Stimulated activated CD8-positive, alpha-beta memory T cell treated with anti-CD3 and anti-CD28 coated beads, Interleukin-4, amount 100 ng/mL, for 48 hours (primary cell): ENCODE data around the gene TMEM191B.
"Not testable (repeated sequence)": the region's sequence is repeated elsewhere in the genome, so short reads cannot be mapped to it uniquely, and the experiment has no call there.

Experiments used
- DNase-seq: peaks from one replicate; pipeline ENCODE4 v3.0.0-alpha.2; 2020

TMEM191B gene

GRCh38 chr22:18558939-18559338 is 31.3 kb downstream of the TMEM191B start:
- not testable (repeated sequence) for DNase-seq

DNA sequence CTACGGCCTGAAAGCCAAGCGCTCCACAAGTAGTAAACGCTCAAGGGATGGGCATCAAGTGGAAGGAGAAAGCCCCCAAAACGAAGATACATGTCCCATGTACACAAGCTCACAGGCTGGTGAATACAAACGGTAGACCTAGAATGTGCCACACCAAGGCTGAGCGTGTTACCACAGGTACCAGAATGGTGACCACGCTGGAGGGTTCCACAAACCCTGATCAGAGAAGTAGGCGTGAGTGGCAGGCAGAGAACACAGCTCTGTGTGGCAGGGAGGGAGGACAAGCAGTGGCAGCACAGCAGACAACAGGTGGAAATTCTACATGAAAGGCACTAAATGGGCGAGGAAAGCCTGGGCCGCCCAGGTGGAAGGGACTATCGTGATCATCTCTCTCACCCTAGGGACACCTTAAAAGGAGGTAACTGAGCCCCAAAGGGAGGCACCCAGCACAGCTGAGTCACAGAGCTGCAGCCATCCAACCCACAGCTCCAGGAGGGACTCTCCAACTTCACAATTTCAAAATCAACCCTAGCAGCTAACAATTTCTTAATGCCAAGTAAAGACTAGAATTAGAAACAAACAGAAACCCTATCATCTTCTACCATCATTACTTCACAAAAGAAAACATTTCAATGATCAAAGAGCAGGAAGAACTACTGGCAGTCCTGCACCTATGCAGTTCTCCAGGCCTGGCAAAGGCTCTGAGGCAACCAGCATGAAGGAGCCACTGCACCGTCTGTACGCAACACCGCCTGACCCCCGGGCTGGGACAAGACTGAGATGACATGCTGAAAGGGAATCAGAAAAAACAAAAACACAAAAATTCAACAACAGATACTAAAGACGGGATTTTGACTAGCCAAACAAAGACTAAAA is 32.7 kb downstream of the TMEM191B start:
- DNase-seq, result not testable (repeated sequence)

DNA sequence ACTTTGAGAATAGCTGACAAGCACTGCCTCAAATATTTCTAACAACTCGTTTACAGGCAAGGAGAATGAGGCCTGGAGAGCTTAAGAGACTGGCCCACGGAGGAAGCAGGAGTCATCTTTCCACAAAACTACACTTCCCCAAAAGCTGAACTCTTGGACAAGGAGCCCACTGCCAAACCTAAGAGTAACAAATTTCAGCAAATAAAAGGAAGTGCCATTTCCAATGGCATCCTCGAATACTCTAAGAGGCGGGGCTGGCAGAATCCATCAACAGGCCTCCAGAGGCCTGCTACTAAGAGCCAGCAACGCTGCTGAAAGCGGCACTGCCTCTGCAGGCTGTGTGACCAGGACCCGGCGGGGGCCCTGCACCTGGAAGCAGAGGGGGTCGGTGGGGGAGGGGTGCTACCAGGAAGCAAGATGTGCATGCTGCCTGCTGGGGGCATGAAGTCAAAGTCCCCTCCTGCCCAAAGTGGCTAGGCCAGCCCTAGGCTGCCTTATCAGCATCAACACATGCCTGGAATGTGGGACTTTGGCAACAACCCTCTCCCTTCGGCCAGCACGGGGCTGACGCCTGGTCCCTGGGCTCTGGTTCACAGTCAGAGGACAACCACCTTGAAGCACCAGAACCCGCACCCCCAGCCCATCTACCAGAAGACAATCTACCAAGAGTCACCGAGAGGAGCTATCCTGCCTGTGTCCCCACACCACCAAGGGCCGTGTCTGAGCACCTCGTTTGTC is 43.1 kb downstream of the TMEM191B start:
- DNase-seq, result not testable (repeated sequence)

DNA sequence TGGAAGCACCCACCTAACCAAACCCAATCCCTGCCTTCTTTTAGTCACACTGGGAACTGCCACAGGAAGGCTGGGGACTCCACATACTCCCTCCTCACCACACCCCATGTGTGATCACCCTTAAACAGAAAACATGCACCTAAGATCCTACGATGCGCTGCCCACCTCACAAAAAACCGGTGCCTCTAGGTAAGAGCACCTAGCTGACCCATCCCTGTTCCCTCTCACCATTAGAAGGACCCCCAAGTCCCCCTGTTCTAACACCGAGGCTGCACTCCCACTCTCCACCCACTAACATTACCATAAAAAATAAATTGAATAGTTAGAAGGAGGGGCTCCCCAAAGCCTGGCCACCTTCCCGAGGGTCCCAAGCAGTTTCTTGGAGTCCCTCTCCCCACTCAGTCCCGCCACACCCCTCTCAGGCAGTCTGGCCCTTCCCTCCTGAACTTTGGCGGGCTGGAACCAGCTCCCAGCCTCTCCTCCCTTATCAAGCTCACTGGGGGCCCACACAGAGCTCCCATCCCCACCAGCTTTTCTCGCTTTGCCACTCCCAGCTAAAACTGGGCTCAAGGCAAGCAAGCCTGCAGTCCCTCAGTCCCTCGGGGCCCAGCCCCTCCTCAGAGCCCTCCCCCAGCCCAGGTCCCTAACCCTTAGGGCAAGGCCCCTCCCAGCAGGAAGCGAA is 46.0 kb downstream of the TMEM191B start:
- not testable (repeated sequence) for DNase-seq

DNA sequence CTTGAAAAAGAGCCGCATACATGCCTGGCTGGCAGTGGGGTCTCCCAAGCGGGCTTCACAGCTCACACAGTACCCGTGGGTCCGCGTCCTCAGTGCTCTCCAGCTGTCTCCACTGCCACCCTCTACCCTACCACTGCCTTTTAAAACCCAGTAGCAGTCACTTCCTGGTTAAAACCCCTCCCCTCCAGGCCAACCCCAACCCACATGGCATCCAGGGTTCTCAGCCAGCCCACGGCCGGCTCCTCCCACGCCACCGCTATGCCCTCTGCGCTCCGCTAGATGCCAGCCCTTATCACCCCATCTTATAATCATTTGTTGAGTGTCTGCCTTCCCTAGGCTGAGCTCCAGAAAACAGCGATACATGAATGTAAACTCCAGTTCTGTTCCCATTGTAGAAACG is 47.0 kb downstream of the TMEM191B start:
- DNase-seq, result not testable (repeated sequence)

DNA sequence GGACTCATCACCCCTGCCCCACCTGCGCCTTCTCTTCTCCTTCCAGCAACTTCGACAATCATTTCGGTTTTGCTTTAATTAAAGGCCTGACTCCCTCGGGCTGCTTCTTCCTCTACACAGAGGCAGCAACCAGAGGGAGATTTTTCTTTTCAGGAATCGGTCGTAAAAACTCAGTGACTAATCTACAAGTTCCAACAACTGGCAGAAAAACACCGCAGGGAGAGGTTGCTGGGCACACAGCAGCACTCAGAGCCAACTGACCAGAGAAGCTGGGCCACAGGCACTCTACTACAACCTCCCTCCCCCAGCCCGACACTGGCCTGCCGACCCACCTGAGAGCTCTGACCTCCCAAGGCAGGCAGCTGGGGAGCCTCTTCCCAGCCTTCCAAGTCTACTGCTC is 48.1 kb downstream of the TMEM191B start:
- not testable (repeated sequence) for DNase-seq

GRCh38 chr22:18577090-18577818 is 49.7 kb downstream of the TMEM191B start:
- not testable (repeated sequence) for DNase-seq

- peak; percentile 40 for DNase-seq
Measured at GRCh38 chr22:18577847-18578246, 50.2 kb downstream of the TMEM191B start.
